Stimulated activated CD8-positive, alpha-beta memory T cell treated with anti-CD3 and anti-CD28 coated beads, Interleukin-7, amount 100 ng/mL, for 1 hour (primary cell): ENCODE data around the gene PRR23E.

Experiments used
- DNase-seq, 2 donors: peaks; one replicate each; pipeline ENCODE4 v3.0.0-alpha.2; 2020; ENCODE audit warnings: low read depth in 2 of 2

PRR23E gene

GRCh38 chr3:127184870-127185216, 8.1 kb upstream of the PRR23E start:
- no peak for DNase-seq

GRCh38 chr3:127185268-127185667, 7.7 kb upstream of the PRR23E start:
- no peak for DNase-seq

- DNase-seq, result no peak
Measured at GRCh38 chr3:127185962-127186674, 6.8 kb upstream of the PRR23E start.

- DNase-seq, result no peak
Measured at GRCh38 chr3:127187316-127187715, 5.6 kb upstream of the PRR23E start.

- no peak for DNase-seq
Measured at GRCh38 chr3:127193341-127193740, 410 bp downstream of the PRR23E start.

GRCh38 chr3:127193775-127194174, 844 bp downstream of the PRR23E start:
- DNase-seq, result no peak

GRCh38 chr3:127194601-127195187, 1.8 kb downstream of the PRR23E start:
- no peak for DNase-seq

GRCh38 chr3:127195417-127195816, 2.5 kb downstream of the PRR23E start:
- DNase-seq, result no peak

GRCh38 chr3:127196002-127196401, 3.1 kb downstream of the PRR23E start:
- no peak for DNase-seq

GRCh38 chr3:127196466-127197299, 3.8 kb downstream of the PRR23E start:
- DNase-seq, result no peak

- DNase-seq, result no peak
Measured at GRCh38 chr3:127197300-127198189, 4.6 kb downstream of the PRR23E start.

GRCh38 chr3:127200086-127200691, 7.3 kb downstream of the PRR23E start:
- DNase-seq, result no peak

- DNase-seq, result no peak
Measured at GRCh38 chr3:127203024-127203423, 10.1 kb downstream of the PRR23E start.

GRCh38 chr3:127204841-127205582, 12.1 kb downstream of the PRR23E start:
- DNase-seq, result no peak

GRCh38 chr3:127206154-127206553, 13.2 kb downstream of the PRR23E start:
- DNase-seq, result no peak

- DNase-seq, result no peak
Measured at GRCh38 chr3:127206611-127207516, 13.9 kb downstream of the PRR23E start.

GRCh38 chr3:127207727-127208482, 15.0 kb downstream of the PRR23E start:
- DNase-seq, result no peak

- no peak for DNase-seq
Measured at GRCh38 chr3:127208483-127209100, 15.7 kb downstream of the PRR23E start.
